Myocyte (in vitro differentiated cells): ENCODE data around the gene ABCA1. TPM values are rescaled to one million over a fixed set of nuclear protein-coding genes. Genes with fewer than 3 reads are reported as not detected.

Experiments
- DNase-seq: peaks from one replicate; pipeline ENCODE4 v3.0.0-alpha.2; 2012; ENCODE audit warnings: low read depth
- total RNA-seq: library from RNA; depleted of rRNA; stranded (reverse); fragments of >200 nt; gene quantifications from 2 replicates; pipeline ENCODE4 v1.2.3, GENCODE V29; 2014

The ABCA1 gene
- total RNA-seq, 1 donor from 2014 or later, result 23.7 TPM

DNA sequence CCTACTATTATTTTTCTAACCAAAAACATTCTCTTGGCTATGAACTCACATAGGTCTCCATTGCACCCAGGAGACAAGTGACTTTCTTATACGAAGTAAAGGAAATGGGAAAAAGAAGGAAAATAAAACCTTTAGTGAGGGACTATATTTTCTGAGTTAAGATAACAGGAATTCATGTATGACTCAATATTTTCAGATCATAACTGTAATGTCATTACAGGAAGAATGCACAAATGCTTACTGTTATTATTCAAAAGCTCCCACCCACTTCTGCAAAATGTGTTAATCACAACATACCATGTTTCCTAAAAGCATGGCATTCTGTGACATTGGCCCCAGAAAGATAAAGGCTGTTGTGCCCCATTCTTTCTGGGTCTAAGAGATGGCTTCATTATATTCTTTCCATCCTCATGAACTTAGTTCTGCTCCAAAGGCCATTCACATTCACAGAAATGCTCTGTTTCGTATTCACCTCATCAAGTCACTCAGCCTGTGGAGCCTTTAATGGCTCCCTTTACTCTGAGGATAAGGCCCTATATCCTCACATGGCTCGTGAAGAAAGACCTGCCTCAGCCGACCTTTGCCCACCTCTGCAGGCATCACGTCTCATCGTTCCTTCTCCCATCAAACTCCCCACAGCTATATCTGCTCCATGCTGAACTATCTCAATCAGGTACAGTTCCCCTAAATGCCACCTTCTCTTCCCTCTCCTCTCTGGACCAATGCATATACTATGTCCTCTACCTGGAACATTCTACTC, 77.0 kb downstream of the ABCA1 start:
- DNase-seq, result no peak

DNA sequence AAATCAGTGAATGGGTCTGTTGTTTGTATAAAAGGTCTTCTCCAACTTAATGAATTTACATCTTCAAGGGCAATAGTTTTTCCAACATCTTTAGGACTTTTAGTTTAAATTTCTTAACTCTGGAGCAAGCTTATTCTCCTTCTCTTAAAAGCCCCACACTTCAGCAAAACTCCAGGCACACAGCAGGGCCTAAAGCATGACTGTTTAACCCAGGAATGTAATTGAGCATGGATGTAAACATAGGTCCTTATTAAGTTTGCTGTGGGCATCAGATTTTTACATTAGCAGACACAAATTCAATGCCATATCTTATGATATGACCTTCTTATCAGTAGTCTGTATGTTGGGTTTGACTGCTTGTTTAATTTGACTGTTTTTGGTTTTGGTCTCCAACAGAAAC, 78.9 kb downstream of the ABCA1 start:
- DNase-seq, result no peak

DNA sequence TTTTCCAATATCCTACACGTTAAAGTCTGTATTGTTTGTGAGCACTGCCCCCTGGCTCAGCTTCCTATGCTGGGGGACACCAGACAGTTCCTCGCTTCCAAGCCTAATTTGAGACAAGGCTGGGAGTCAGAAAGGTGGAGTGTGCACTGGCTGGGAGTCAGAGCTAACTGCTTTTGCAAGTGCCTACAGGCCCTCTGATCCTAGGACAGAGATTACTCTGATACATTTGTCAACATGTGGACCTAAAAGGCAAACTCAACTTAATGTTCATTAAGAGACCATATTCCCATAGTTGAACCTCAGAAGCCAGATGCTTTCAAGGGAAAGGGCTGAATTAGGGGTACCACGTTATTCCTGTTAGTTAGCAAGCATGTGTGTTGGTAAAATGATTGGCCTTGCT, 83.2 kb downstream of the ABCA1 start:
- DNase-seq, result no peak

DNA sequence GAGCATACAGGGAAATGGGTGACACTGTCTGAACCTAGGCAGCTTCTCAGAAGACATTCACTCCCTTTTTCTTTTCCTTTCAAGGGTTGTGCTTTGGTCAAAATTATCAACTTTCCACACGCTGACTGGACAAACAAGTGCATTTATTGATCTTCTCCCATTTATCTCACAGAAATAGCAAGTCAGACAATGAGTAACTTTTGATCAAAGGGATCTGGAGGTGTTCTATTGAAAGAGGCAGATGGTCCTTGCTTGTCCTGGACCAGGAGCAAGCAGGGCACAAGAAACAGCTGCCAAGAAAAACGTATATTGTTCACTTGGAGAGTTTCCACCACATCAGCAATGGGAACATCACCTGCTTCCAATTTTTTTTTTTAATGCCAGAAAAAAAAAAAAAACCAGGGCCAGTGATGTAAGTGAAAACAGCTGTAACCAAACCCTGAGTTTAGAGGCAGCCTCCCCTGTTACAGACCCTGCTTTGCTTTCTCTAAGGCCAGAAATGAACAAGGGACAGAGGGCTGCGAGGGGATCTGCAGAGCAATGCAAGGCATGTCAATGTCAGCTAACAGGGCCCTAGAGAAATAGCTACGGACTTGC, 84.2 kb downstream of the ABCA1 start:
- DNase-seq, result no peak

DNA sequence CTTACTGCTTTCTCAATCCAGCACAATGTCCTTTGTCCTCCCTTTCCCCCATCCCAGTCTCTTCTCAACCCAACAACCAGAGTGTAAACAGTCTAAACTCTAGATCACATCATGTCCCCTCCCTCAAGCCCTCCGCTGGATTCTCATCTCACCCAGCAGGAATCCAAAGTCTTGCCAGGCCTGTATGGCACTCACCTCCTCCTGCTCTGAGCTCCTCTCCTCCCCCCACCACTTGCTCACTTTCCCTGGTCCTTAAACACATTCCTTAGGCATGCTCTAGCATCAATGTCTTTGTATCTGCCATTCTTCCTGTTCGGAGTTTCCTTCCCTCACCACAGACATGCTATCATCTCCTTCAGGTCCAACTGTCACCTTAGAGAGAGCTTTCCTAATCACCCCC, 85.3 kb downstream of the ABCA1 start:
- no peak for DNase-seq

DNA sequence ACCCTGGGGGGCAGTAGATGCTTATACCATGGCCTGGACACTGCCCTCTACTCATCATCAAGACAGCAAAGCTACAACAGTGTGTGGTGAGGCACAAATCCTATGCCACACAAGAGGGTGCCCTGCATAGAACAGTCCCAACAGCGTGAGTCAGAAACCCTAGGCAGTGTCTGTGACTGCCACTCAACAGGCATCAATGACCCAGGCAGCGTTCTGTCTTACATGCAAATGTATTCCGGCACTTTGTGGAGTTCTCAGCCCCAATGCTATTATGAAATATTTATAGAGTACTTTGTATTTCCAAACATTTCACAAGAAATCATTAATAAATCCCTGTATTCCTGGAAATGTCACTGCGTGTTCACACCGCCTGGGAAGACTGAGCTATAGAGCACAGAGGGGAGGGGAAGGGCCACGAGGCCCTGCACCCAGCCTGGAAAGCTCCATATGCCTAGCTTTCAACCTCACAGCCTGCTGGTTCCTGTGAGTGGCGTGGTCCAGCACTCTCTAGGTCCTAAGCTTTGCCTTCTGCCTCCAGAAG, 86.3 kb downstream of the ABCA1 start:
- no peak for DNase-seq

DNA sequence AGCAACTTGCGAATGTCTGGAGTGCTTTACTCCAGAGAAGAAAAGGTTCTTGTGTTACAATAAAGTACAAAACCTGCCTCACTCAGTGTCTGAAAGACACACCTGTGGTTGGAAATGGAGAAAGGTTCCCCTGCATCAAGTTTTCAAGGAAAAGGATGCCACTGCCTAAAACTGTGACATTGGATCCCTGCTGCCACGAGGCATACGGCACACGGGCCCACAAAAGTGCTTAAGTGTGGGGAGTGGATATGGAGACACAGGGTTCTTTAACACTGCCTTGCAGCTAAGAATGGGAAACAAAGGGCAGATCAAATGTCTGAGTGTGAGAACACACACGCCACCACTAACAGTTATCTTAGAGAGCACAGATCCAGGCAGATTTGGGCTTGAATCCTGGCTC, 89.0 kb downstream of the ABCA1 start:
- no peak for DNase-seq

DNA sequence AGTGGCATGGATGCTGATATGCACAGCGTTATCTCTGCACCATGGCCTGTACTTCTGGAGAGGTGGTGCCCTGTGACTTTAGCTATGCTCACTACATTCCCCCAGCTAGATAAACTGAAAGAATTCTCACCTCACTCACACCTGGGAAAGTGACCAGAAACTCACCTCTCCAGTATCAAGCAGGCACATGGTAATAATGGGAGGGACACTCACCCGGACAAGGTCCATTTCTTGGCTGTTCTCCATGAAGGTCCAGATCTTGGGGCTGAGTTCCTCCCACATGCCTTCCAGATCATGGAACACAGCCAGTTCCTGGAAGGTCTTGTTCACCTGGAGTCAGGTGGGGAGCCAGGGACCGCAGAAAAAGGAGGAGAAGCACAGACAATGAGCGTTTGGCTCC, 91.2 kb downstream of the ABCA1 start:
- no peak for DNase-seq

DNA sequence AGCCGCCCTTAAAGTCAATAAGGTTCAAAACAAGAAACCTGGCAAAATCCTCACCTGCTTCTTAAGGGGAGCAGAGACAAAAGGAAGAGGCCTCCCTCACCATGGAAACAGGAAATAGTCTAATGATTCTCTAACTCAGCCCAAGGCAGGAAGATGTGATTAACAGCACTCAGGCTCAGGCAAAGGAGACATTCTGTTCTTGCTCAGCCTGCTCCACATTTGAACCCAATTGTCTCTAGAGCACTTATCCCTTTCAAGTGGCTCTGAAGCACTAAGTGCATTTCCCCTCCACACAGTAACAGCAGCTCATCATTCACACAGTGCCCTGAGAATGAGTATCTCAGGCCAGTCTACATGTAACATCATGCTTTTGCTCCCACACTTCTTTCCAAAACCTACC, 91.7 kb downstream of the ABCA1 start:
- no peak for DNase-seq

DNA sequence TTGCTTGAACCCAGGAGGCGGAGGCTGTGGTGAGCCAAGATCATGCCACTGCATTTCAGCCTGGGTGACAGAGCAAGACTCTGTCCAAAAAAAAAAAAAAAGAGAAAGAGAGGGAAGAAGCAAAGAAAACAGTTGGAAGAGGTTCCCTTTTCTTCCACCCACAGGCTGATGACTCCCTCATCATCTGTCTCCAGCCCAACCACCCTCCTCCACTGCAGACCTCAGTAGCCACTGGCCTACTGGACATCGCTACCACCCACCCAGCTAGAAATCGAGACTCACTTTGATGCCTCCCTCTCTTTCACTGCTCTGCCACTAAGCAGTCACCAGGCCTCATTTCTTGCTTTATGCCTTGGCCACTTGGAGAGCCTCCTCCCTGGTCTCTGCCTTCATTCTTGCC, 92.8 kb downstream of the ABCA1 start:
- no peak for DNase-seq

DNA sequence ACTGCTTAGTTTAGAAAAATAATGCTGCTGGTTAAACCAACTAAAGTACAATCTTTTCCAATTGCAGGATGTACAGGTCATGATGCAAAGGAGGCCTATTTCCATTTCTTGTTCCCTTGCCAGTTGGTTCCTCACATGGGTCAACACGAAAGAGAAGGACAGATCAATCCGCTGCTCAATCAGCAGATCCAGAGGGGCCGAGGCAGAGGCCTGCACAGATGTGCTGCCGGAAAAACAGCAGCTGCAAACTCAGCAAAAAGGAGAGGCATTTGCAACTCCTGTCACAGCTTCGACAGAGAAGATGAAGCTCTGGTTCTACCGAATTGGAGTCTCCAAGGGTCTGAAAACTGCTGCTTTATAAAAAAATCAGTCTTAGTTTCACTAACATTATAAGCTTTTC, 94.3 kb downstream of the ABCA1 start:
- no peak for DNase-seq

DNA sequence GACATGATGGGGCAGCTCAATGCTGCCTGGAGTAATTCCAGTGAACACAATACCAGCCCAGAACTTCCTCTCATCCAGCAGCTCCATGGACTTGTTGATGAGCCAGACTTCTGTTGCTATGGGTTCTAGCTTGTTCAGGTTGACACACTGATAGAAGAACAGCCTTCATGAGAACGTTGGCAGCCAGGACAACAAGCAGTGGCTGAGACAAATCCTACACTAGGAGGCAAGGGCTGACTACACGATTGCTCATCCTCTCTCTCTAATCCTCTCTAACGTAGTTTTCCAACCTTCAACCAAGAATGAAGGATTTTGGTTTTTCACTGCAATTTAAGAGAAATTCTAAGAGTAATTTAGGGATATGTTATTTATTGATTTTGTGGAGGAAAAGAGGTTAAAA, 96.3 kb downstream of the ABCA1 start:
- no peak for DNase-seq

DNA sequence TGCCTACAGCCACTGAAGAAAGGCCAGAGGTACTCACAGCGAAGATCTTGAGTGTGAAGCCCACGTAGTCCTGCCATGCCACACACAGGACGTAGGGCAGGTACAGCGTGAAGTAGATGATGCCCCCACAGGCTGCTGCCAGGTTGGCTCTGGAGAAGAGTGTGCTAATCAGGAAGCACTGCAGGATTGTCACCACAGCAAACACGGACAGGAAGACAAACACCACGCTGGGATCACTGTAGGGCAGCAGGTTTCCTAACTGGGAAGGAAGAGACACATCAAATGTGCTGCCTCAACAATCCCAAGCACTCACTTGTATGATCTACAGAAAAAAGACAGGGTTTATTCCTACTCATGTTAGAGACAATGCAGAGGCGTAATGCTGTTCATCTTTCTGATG, 101.0 kb downstream of the ABCA1 start:
- no peak for DNase-seq

DNA sequence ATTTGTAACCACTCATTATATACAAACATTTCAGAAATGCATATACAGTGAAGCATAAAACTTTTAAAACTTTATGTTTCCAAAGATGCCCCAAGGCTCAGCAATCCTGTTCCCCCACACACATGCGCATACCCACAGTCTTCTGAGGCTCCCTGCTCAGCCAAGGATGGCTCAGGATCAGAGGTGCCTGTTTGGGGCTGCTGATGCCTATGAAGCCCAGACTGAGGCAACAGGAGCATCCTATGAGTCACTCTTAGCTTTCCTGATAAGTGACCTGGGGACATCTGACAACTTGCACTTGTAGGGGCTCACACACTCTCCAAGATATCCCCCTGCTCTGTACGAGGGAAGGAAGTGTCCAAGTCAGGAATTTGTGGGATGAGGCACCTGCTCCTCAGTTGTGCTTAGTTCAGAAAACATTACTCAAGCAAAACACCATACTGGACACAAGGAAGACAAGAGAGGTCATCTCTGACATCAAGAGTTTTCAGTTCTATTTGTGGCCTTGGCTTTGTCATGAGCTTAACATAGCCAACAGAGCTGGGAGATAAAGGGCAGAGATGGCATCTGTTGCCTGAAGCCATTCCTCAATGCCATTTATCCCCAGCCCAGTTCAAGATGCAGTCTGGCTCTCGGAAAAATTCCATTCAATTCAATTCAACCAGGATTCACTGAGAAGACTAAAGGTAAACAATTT, 101.7 kb downstream of the ABCA1 start:
- DNase-seq, result peak; percentile 83

DNA sequence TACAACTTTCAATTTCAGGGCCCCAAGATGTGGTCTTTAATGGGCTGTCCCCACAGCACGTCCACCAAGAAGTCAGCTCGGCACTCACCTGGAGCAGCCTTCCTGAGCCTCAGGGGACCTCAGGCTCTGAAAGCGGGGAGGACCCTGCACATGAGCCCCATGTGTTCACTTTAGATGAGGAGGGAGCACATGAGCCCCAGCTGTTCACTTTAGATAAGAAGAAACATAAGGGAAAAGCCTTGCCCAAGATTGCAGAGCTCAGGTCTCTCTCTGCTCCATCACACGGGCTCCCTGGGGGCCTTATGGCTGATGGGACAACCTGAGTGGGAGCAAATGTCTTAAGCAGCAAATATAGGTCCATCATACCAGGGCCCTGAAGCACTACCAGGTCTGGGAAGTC, 107.6 kb downstream of the ABCA1 start:
- DNase-seq, result no peak

DNA sequence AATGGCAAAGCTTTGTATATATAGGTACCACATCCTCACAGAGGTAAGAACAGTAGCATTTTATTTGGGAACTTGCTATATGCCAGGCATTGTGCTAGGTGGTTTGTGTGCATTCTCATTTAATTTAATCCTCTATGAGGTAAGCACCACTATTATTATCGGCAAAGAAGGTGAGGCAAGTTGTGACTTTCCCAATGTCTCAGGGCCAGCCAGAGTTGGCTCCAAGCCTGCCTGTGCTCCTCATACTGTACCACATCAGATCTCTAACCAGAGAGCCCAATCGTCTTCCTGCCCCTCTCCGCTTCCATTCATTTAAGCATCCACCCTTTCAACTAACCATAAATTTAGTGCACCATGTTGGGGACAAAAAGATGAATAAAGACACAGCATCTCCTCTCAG, 108.9 kb downstream of the ABCA1 start:
- no peak for DNase-seq

DNA sequence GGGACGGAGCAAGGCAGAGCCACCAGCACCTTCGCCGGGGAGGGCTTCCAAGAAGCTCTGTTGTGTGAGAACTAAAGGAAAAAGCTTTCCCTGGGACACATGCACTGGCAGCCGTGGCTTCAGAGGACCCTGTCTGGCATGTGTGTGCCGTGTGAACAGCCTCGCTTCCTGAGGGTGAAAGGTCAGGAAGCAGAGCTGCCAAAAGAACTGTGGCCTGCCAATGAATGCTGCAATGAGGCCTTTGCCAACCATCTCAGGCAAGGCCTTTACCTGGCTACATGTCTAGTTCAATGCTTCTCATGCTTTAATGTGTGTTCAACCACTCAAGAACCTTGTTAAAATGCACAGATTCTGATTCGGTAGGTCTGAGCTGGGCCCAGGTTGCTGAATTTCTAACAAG, 110.5 kb downstream of the ABCA1 start:
- DNase-seq, result no peak

DNA sequence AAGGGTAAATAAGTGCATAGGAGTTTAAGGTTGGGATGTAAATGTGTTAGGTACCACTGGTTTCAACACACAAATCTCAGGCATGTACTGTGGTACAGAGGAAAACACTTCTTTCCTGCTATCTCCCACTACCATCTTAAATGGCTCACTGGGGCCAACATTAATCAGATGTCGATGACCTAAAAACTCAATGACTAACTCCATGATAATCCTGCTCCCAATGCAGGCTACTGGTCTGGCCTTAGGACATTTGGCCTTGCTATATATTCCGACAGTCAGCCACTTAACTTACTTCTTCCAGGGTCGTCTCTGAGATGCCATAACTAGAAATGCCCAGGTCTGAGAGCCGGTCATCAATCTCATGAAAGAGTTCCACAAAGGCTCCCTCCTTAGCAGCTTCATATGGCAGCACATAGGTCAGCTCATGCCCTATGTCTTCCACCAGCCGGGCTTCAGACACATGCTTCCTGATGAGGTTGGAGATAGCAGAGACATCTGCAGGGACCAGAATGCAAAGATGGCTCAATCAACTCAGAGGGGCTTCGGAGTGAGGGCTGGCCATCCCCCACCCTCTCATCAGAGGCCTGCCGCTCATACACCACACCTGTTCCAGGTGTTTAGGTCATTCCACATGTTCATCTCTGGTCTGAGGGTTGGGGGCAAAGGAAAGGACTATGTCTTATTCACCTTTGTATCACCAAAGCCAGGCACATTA, 111.9 kb downstream of the ABCA1 start:
- DNase-seq, result no peak

DNA sequence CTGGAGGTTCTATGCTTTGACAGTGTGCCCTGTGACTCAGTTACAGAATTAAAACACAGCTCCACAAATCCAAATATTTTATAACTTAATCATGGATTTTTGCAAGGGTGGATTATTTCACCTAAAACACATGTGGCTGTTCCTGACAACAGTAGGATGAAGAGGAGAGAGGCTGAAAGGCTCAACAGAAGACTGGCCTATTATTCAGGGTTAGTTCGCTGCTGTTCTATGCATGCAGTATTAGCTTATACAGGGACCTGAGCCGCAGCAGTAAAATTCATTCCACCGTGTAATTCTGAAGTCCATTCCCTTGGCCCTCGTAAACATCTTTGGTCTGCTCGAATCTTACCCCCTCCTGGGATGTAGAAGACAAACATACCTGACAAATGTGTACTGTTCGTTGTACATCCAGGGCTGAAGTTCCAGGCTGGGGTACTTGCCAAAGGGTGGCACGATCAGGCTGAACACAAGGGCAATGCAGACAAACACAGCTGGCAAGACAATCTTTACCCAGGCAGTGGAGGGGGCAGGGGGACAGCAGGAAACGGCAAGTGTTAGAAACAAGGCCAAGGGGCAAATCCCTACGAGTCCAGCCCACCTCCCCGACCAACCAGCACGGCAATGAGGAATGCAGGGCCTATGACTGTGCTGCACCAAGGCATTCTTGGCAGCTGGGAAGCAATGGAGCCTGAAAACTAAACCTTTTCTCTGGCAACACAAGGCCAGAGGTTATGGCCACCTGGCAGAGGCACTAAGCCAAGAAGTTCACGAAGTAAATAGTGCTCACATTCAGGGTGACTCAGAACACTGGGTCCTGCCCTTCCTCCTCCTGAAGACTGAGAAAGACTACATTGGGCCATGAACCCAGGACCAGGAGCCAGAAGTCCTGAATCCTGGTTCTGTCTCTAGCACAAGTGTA, 117.3 kb downstream of the ABCA1 start:
- peak; percentile 62 for DNase-seq

DNA sequence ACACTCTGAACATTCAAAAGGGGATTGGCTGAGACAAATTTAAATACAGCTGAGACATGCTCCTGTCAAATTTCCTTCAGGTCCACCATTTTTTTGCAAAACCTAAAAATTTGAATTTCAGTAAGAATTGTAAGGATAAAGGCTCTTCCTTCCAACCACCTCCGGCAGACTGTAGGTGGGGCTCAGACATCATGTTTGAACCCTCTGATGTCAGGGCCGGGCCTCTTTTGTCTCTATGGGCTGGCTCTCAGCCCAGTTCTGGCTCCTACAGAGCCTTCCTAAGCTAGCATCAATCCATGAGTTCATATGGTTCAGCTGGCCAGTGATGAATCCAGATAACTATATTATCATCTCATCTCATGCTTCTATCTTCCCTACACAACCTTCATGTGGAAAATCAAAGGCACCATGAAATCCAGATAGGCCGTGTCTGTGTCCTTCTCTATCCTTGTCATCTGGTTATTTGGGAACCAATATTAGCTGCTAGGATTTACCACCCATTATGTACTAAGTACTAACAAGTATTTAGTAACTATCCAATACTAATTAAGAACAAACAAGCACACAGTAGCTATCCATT, 119.8 kb downstream of the ABCA1 start:
- no peak for DNase-seq
